H1 (cell line): ENCODE results near the gene NBPF1. TPM values are rescaled to one million over a fixed set of nuclear protein-coding genes. Genes with fewer than 3 reads are reported as not detected.
"Not testable (repeated sequence)": the region's sequence is repeated elsewhere in the genome, so short reads cannot be mapped to it uniquely, and the experiment has no call there.

Experiments
- CTCF ChIA-PET: fragments of 300-600 bp; sonication (Branson Sonifier 250); formaldehyde crosslinking; loops from one replicate; lab custom pipeline; 2021; ENCODE audit not compliant: partially characterized antibody; lab: Charles Lee
- POLR2A ChIA-PET: fragments of 300-600 bp; sonication (Branson Sonifier 250); formaldehyde crosslinking; loops from one replicate; lab custom pipeline; 2021; ENCODE audit warnings: inconsistent platforms; ENCODE audit not compliant: partially characterized antibody; lab: Charles Lee
- DNase-seq, 2 experiments: peaks; one replicate each; pipeline versions ENCODE4 v3.0.0 to v3.0.0-alpha.2; 2010 to 2022; ENCODE audit warnings: low spot score in 2 of 2, low read depth in 1 of 2, mixed read lengths in 1 of 2
- FAIRE-seq: peaks from 2 replicates; lab custom pipeline; 2011; peaks lifted over from hg19 to GRCh38; lab: Jason Lieb, UNC
- H2AFZ ChIP-seq: 2 replicates; pipeline ENCODE4 v1.8.1; 2012; ENCODE audit warnings: low read length, inconsistent platforms
- H2AK5ac ChIP-seq: 2 replicates; pipeline ENCODE4 v1.6.1; 2013; ENCODE audit warnings: low read depth, low read length
- H2BK120ac ChIP-seq: replicated peaks from 2 replicates; pipeline ENCODE3; 2013; ENCODE audit warnings: low read depth, low read length, inconsistent platforms
- H2BK12ac ChIP-seq: 2 replicates; pipeline ENCODE4 v1.6.1; 2013; ENCODE audit warnings: low read depth, low read length
- H2BK15ac ChIP-seq: 2 replicates; pipeline ENCODE4 v1.6.1; 2013; ENCODE audit warnings: low read length
- H2BK20ac ChIP-seq: 2 replicates; pipeline ENCODE4 v1.6.1; 2013; ENCODE audit warnings: low read length
- H2BK5ac ChIP-seq: 2 replicates; pipeline ENCODE4 v1.6.1; 2013; ENCODE audit warnings: low read depth, low read length
- H3K14ac ChIP-seq: 2 replicates; pipeline ENCODE4 v1.6.1; 2013; ENCODE audit warnings: inconsistent platforms; ENCODE audit not compliant: insufficient read length
- H3K18ac ChIP-seq: 2 replicates; pipeline ENCODE4 v1.6.1; 2013; ENCODE audit warnings: low read length; ENCODE audit errors: extremely low read depth
- H3K23ac ChIP-seq: 2 replicates; pipeline ENCODE4 v1.6.1; 2013; ENCODE audit warnings: inconsistent platforms; ENCODE audit not compliant: insufficient read length
- H3K23me2 ChIP-seq: 2 replicates; pipeline ENCODE4 v1.6.1; 2013; ENCODE audit warnings: low read depth, low read length
- H3K27ac ChIP-seq: 2 replicates; pipeline ENCODE4 v1.6.1; 2011; ENCODE audit warnings: low read depth, low read length, inconsistent platforms
- H3K27me3 ChIP-seq, 4 experiments: replicated peaks in 1 of 4; 1 replicate in 1 of 4; 2 replicates in 3 of 4; pipeline versions ENCODE4 v1.6.1 to v1.8.1; 2011 to 2013; ENCODE audit warnings: low read length in 3 of 4, mild to moderate bottlenecking in 3 of 4, inconsistent platforms in 2 of 4, mixed read lengths in 2 of 4, moderate library complexity in 1 of 4; ENCODE audit not compliant: control insufficient read depth in 3 of 4, insufficient read depth in 3 of 4; ENCODE audit errors: extremely low read depth in 1 of 4
- H3K36me3 ChIP-seq, 4 experiments: 2 replicates each; pipeline versions ENCODE4 v1.6.1 to v1.8.1; 2011 to 2013; ENCODE audit warnings: mild to moderate bottlenecking in 4 of 4, low read length in 3 of 4, moderate library complexity in 2 of 4, control low read depth in 1 of 4, inconsistent platforms in 1 of 4; ENCODE audit not compliant: insufficient read depth in 4 of 4, control insufficient read depth in 2 of 4
- H3K4ac ChIP-seq: replicated peaks from 2 replicates; pipeline ENCODE3; 2013; ENCODE audit warnings: low read length, low read depth, mixed read lengths, inconsistent platforms; ENCODE audit not compliant: insufficient read length
- H3K4me1 ChIP-seq, 4 experiments: replicated peaks in 1 of 4; 1 replicate in 1 of 4; 2 replicates in 3 of 4; pipeline versions ENCODE4 v1.6.1 to v1.8.1; 2011 to 2013; ENCODE audit warnings: low read length in 3 of 4, inconsistent platforms in 2 of 4, mixed read lengths in 1 of 4; ENCODE audit not compliant: insufficient read depth in 4 of 4, control insufficient read depth in 3 of 4
- H3K4me2 ChIP-seq, 2 experiments: 2 replicates each; pipeline versions ENCODE4 v1.6.1 to v1.8.1; 2011 to 2013; ENCODE audit warnings: low read depth in 2 of 2, low read length in 2 of 2, control low read depth in 1 of 2, inconsistent platforms in 1 of 2, mild to moderate bottlenecking in 1 of 2; ENCODE audit not compliant: insufficient read depth in 1 of 2
- H3K4me3 ChIP-seq, 4 experiments: fragments of 200-600, 300-600 bp in 1 of 4; sonication (generic), shearing (Covaris generic), sonication (Bioruptor Twin) in 1 of 4; 2 replicates each; pipeline versions ENCODE4 v1.5.1 to v1.8.1; 2011 to 2016; ENCODE audit warnings: low read length in 4 of 4, low read depth in 3 of 4, control low read depth in 2 of 4, inconsistent platforms in 2 of 4, mild to moderate bottlenecking in 2 of 4, mixed read lengths in 1 of 4, moderate library complexity in 1 of 4; ENCODE audit not compliant: insufficient read depth in 2 of 4; ENCODE audit errors: extremely low read depth in 1 of 4
- H3K56ac ChIP-seq: replicated peaks from 2 replicates; pipeline ENCODE3; 2013; ENCODE audit warnings: low read depth, mild to moderate bottlenecking, mixed read lengths, low read length, inconsistent platforms; ENCODE audit not compliant: insufficient read length
- H3K79me1 ChIP-seq: 2 replicates; pipeline ENCODE4 v1.6.1; 2013; ENCODE audit warnings: low read depth, low read length, control low read depth
- H3K79me2 ChIP-seq, 2 experiments: 2 replicates each; pipeline versions ENCODE4 v1.6.1 to v1.8.1; 2012 to 2013; ENCODE audit warnings: low read length in 2 of 2, mild to moderate bottlenecking in 2 of 2, inconsistent platforms in 1 of 2; ENCODE audit not compliant: insufficient read depth in 2 of 2, control insufficient read depth in 1 of 2
- H3K9ac ChIP-seq, 4 experiments: replicated peaks in 1 of 4; 1 replicate in 1 of 4; 2 replicates in 3 of 4; pipeline versions ENCODE4 v1.6.1 to v1.8.1; 2011 to 2013; ENCODE audit warnings: low read depth in 3 of 4, low read length in 3 of 4, control low read depth in 2 of 4, mild to moderate bottlenecking in 2 of 4, moderate library complexity in 2 of 4, inconsistent platforms in 1 of 4; ENCODE audit errors: extremely low read depth in 1 of 4
- H3K9me3 ChIP-seq, 2 experiments: 2 replicates each; pipeline versions ENCODE4 v1.6.1 to v1.8.1; 2012 to 2013; ENCODE audit warnings: mild to moderate bottlenecking in 2 of 2, moderate library complexity in 2 of 2, control low read depth in 1 of 2, inconsistent platforms in 1 of 2, low read depth in 1 of 2, low read length in 1 of 2, mixed read lengths in 1 of 2; ENCODE audit not compliant: insufficient read depth in 2 of 2
- H4K20me1 ChIP-seq, 2 experiments: replicated peaks in 1 of 2; 2 replicates each; pipeline versions ENCODE3 to v1.8.1; 2011 to 2013; ENCODE audit warnings: inconsistent platforms in 2 of 2, low read length in 2 of 2, mild to moderate bottlenecking in 1 of 2; ENCODE audit not compliant: insufficient read depth in 2 of 2, control insufficient read depth in 1 of 2
- H4K5ac ChIP-seq: 2 replicates; pipeline ENCODE4 v1.6.1; 2013; ENCODE audit warnings: low read length, low read depth, mixed read lengths, inconsistent platforms; ENCODE audit not compliant: insufficient read length
- H4K8ac ChIP-seq: 2 replicates; pipeline ENCODE4 v1.8.0; 2013; ENCODE audit warnings: mild to moderate bottlenecking, moderate library complexity, low read length, inconsistent platforms; ENCODE audit not compliant: insufficient read depth; ENCODE audit errors: extremely low read depth
- H4K91ac ChIP-seq: replicated peaks from 2 replicates; pipeline ENCODE3; 2013; ENCODE audit warnings: low read length, mixed read lengths, inconsistent platforms; ENCODE audit not compliant: insufficient read length
- MAFK ChIP-seq: IDR thresholded peaks from 2 replicates; pipeline ENCODE4 v1.6.1; 2012; ENCODE audit warnings: low read depth, mild to moderate bottlenecking, improper control_type of control experiment, low read length
- TBP ChIP-seq: IDR thresholded peaks from 2 replicates; pipeline ENCODE4 v1.6.1; 2011; ENCODE audit warnings: low read depth, low read length, improper control_type of control experiment
- TEAD4 ChIP-seq: IDR thresholded peaks from 2 replicates; pipeline ENCODE4 v1.6.1; 2012; ENCODE audit warnings: low read depth, low read length, inconsistent platforms, mixed read lengths
- WGBS, 2 experiments: shearing (Covaris generic) in 1 of 2; methylation state at CpG; one replicate each; pipeline versions ENCODE4 v1.1.6 to v1.1.7; 2013 to 2015; ENCODE audit warnings: low lambda C conversion rate in 2 of 2, mixed read lengths in 2 of 2, inconsistent platforms in 1 of 2, low coverage in 1 of 2, missing lambda C conversion rate in 1 of 2; ENCODE audit not compliant: insufficient replicate concordance in 2 of 2, insufficient coverage in 1 of 2, insufficient read length in 1 of 2; ENCODE audit errors: extremely low coverage in 1 of 2, missing lambda C conversion rate in 1 of 2; 5-methylcytosine and 5-hydroxymethylcytosine counted together
- polyA plus RNA-seq, 7 experiments: library from polyadenylated mRNA; depleted of rRNA in 3 of 7; stranded (reverse) in 5 of 7; unstranded in 2 of 7; fragments of >200 nt in 5 of 7; fragments of 200-250 nt in 2 of 7; gene quantifications; 1 replicate in 5 of 7; 2 replicates in 1 of 7; 4 replicates in 1 of 7; pipeline versions ENCODE4 v1.2.1 to v1.2.3, GENCODE V29; 2011 to 2013; ENCODE audit warnings: missing spikeins in 2 of 7, mixed read lengths in 2 of 7
- total RNA-seq: library from RNA; stranded (reverse); fragmentation: NEBNext Ultra II Directional; extraction: Animal tissue kit (Norgen Biotek cat#: 25700); gene quantifications from 2 replicates; pipeline ENCODE4 v1.2.1, GENCODE V29; 2021

The NBPF1 gene
- total and polyA plus RNA-seq, 2 of the 8 experiments (the other 6 are each of a cell fraction or from before 2014, with no cell fraction given): 9.6 to 19.3 TPM

DNA sequence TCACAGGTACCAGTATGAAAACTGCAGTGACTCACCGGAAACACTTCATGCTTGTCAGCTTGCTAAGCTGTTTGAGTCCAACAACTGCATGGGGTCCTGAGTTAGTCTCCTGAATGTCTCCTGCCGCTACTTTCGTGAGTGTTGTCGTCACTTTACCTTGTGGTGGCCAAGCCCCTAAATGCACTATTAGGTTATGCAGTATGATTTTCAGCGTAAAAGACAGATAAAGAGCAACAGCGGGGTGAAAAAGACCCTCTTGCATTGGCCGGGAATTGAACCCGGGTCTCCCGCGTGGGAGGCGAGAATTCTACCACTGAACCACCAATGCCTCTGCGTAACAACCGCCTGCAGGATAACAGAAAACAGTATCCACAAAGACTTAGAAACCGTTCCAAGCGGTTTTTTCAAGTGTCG, 67.7 kb downstream of the NBPF1 start:
- H3K9ac ChIP-seq, H3K27me3 ChIP-seq, H3K23ac ChIP-seq, H3K36me3 ChIP-seq, H3K9me3 ChIP-seq, H4K91ac ChIP-seq, H2BK20ac ChIP-seq, H2AFZ ChIP-seq, H3K23me2 ChIP-seq, FAIRE-seq, H2AK5ac ChIP-seq, H3K14ac ChIP-seq, H2BK5ac ChIP-seq, H3K79me1 ChIP-seq, H2BK12ac ChIP-seq, POLR2A ChIA-PET, H4K20me1 ChIP-seq, H3K4ac ChIP-seq, H3K4me1 ChIP-seq, H3K27ac ChIP-seq, H3K18ac ChIP-seq: not testable (repeated sequence)
- 8% methylated on average over 11 of the region's 16 CpGs; no CpG with 5 or more reads in 1 of the 2 experiments for WGBS, 2 experiments
- peak overlapping the region in 1 of 4 experiments; percentile 44; a peak in 2 of 8 replicates for H3K4me3 ChIP-seq
- DNase-seq: peak; percentile 29 to 93
- H3K4me2 ChIP-seq: peak overlapping the region in 1 of 2 experiments; percentile 38; a peak in 1 of 4 replicates
- peak; percentile 96 for TF ChIP-seq TBP
- TF ChIP-seq MAFK: peak; percentile 65; the same call in 1 of the 2 replicates
- 0 out of 2 replicates have a peak, but pooled peaks have one; percentile 39 for TF ChIP-seq TEAD4
- TF ChIP-seq, all 59 proteins: peak for 3; not testable (repeated sequence) for 56
- H2BK15ac ChIP-seq, H4K5ac ChIP-seq, H4K8ac ChIP-seq, H3K56ac ChIP-seq, H2BK120ac ChIP-seq, H3K79me2 ChIP-seq, CTCF ChIA-PET: not testable (repeated sequence)
